NCI-H510A treated with DMSO at 0.1 percent for 48 hours (cell line): ENCODE results near the gene WNK3.

ENCODE experiments used
- DNase-seq: peaks from one replicate; lab custom pipeline; 2025; lab: John Stamatoyannopoulos, UW

WNK3 gene

GRCh38 chrX:54166915-54167314 lies 190.9 kb downstream of the WNK3 start:
- DNase-seq = no peak

DNA sequence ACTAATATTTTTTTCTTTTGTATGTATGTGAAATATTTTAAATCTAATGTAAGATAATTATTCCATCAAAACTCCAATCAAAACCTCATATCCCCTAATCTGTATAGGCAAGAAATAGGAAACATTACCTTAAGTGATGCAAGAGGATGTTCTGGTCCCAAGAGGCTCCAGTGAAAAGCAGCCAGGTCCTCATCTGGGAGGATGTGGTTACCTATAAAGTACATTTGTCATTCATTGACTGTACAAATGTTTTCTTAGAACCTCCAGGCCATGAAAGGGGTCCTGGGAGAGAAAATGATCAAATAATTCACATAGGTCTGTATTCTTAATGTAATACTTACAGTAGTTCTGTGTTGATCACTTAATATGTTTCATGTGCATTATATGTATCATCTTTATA lies 200.3 kb downstream of the WNK3 start:
- no peak for DNase-seq
